DOHH2 (cell line): ENCODE data around the gene SLC6A13.

Source experiments
- H3F3A ChIP-seq: fragments of 200-600 bp; sonication (generic), shearing (Covaris generic); 2 replicates; pipeline ENCODE4 v1.6.0; 2016; ENCODE audit warnings: antibody characterized with exemption, mild to moderate bottlenecking; ENCODE audit not compliant: control insufficient read depth, insufficient read depth
- H3K27ac ChIP-seq: fragments of 200-600 bp; sonication (generic); 2 replicates; pipeline ENCODE4 v1.5.1; 2014; ENCODE audit warnings: low read depth, mild to moderate bottlenecking, low read length, moderate library complexity
- H3K27me3 ChIP-seq: fragments of 200-600 bp; sonication (generic); 2 replicates; pipeline ENCODE4 v1.6.1; 2014; ENCODE audit warnings: mild to moderate bottlenecking, low read length, mixed read lengths; ENCODE audit not compliant: control insufficient read depth
- H3K36me3 ChIP-seq: fragments of 200-600 bp; sonication (generic); 2 replicates; pipeline ENCODE4 v1.6.1; 2014; ENCODE audit warnings: mild to moderate bottlenecking, low read length, moderate library complexity, mixed read lengths; ENCODE audit not compliant: control insufficient read depth
- H3K4me1 ChIP-seq: fragments of 200-600 bp; sonication (generic); 2 replicates; pipeline ENCODE4 v1.6.1; 2014; ENCODE audit warnings: mild to moderate bottlenecking, low read length, mixed read lengths; ENCODE audit not compliant: control insufficient read depth
- H3K4me2 ChIP-seq: fragments of 200-600 bp; sonication (generic); 2 replicates; pipeline ENCODE4 v1.6.0; 2014; ENCODE audit warnings: mild to moderate bottlenecking, low read length, moderate library complexity
- H3K4me3 ChIP-seq: fragments of 200-600 bp; sonication (generic); 2 replicates; pipeline ENCODE4 v1.5.1; 2014; ENCODE audit warnings: mild to moderate bottlenecking, low read length, mixed read lengths
- H3K79me2 ChIP-seq: fragments of 200-600 bp; sonication (generic); 2 replicates; pipeline ENCODE4 v1.6.1; 2014; ENCODE audit warnings: mild to moderate bottlenecking, low read length, mixed read lengths; ENCODE audit not compliant: control insufficient read depth
- H3K9me2 ChIP-seq: fragments of 200-600 bp; sonication (generic); replicated peaks from 2 replicates; pipeline ENCODE4 v1.6.1; 2014; ENCODE audit warnings: mild to moderate bottlenecking, low read length, mixed read lengths; ENCODE audit not compliant: control insufficient read depth
- H3K9me3 ChIP-seq: fragments of 200-600 bp; sonication (generic); 2 replicates; pipeline ENCODE4 v1.6.1; 2014; ENCODE audit warnings: antibody characterized with exemption, low read length, mixed read lengths; ENCODE audit not compliant: control insufficient read depth, insufficient read depth
- H4K20me1 ChIP-seq: fragments of 200-600 bp; sonication (generic); 2 replicates; pipeline ENCODE4 v1.6.0; 2014; ENCODE audit warnings: low read depth, mild to moderate bottlenecking, antibody characterized with exemption, low read length, moderate library complexity; ENCODE audit not compliant: control insufficient read depth, insufficient read depth
- CTCF ChIP-seq: fragments of 200-600 bp; sonication (generic); IDR thresholded peaks from one replicate; pipeline ENCODE4 v1.5.1; 2014; ENCODE audit warnings: antibody characterized with exemption, mild to moderate bottlenecking, low read depth, low read length; ENCODE audit not compliant: poor library complexity, severe bottlenecking
- EZH2phosphoT487 ChIP-seq: fragments of 200-600 bp; sonication (generic); IDR thresholded peaks from 2 replicates; pipeline ENCODE4 v1.6.1; 2017; ENCODE audit warnings: borderline replicate concordance, mild to moderate bottlenecking, antibody characterized with exemption, low read length, moderate library complexity, mixed read lengths

Gene SLC6A13

GRCh38 chr12:286531-287300, 24.1 kb upstream of the SLC6A13 start:
- Histone ChIP-seq H4K20me1 (no peaks in the 10 kb centered on the region), H3K4me2 (no peak overlapping the region), H3K4me1 (no peaks in the 10 kb centered on the region), H3K27ac (no peak overlapping the region), H3K9me2 (no peaks in the 10 kb centered on the region), H3K79me2 (no peaks in the 10 kb centered on the region), H3F3A (no peaks in the 10 kb centered on the region), H3K9me3 (no peaks in the 10 kb centered on the region), H3K27me3 (no peaks in the 10 kb centered on the region), H3K36me3 (peaks cover 63% of the 10 kb centered on the region), H3K4me3 (no peak overlapping the region)
- TF ChIP-seq EZH2phosphoT487: no peak
- no peak for TF ChIP-seq CTCF

- H3K4me2 ChIP-seq: no peak overlapping the region
- no peaks in the 10 kb centered on the region for H3K9me3 ChIP-seq
- H3K9me2 ChIP-seq: no peaks in the 10 kb centered on the region
- no peak for TF ChIP-seq CTCF
- TF ChIP-seq EZH2phosphoT487: no peak
- H3K27me3 ChIP-seq: no peaks in the 10 kb centered on the region
- no peaks in the 10 kb centered on the region for H3K4me1 ChIP-seq
- H4K20me1 ChIP-seq: no peaks in the 10 kb centered on the region
- H3K4me3 ChIP-seq: no peak overlapping the region
- peaks cover 5% of the 10 kb centered on the region; the same call in 1 of the 2 replicates for H3K36me3 ChIP-seq
- no peaks in the 10 kb centered on the region for H3F3A ChIP-seq
- H3K79me2 ChIP-seq: no peaks in the 10 kb centered on the region
- H3K27ac ChIP-seq: no peak overlapping the region
Observed at GRCh38 chr12:278046-278445, 15.4 kb upstream of the SLC6A13 start.

GRCh38 chr12:275812-276211, 13.2 kb upstream of the SLC6A13 start:
- Histone ChIP-seq H3K9me3 (no peaks in the 10 kb centered on the region), H3K27me3 (no peaks in the 10 kb centered on the region), H3K4me3 (no peak overlapping the region), H3K4me2 (no peak overlapping the region), H4K20me1 (no peaks in the 10 kb centered on the region), H3K79me2 (no peaks in the 10 kb centered on the region), H3K4me1 (no peaks in the 10 kb centered on the region), H3F3A (no peaks in the 10 kb centered on the region), H3K27ac (no peak overlapping the region), H3K9me2 (no peaks in the 10 kb centered on the region), H3K36me3 (peaks cover 5% of the 10 kb centered on the region; the same call in 1 of the 2 replicates)
- no peak for TF ChIP-seq EZH2phosphoT487
- no peak for TF ChIP-seq CTCF
